ENCODE data around the gene TMX2.

DNA sequence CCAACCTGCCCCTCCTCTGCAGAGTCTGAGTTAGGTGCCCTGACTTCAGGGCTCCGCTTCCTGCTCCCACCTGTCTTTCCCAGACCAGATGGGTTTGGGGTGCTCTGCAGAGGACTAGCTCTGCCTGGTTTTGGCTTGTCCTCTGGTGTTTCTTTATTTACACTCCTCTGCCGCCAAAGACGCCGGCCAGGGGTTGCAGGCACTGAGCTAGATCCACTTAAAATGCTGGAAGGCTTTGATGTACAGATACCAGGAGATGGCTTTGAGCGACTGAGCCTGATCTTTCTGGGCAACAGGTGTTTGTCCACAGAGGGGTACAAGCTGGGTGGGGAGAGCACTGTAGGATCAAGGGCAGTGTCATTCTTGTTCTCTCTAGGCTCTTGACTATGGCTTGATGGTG is 32.8 kb downstream of the TMX2 start:
- TF ChIP-seq, protein P1, sequence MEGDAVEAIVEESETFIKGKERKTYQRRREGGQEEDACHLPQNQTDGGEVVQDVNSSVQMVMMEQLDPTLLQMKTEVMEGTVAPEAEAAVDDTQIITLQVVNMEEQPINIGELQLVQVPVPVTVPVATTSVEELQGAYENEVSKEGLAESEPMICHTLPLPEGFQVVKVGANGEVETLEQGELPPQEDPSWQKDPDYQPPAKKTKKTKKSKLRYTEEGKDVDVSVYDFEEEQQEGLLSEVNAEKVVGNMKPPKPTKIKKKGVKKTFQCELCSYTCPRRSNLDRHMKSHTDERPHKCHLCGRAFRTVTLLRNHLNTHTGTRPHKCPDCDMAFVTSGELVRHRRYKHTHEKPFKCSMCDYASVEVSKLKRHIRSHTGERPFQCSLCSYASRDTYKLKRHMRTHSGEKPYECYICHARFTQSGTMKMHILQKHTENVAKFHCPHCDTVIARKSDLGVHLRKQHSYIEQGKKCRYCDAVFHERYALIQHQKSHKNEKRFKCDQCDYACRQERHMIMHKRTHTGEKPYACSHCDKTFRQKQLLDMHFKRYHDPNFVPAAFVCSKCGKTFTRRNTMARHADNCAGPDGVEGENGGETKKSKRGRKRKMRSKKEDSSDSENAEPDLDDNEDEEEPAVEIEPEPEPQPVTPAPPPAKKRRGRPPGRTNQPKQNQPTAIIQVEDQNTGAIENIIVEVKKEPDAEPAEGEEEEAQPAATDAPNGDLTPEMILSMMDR (IDR thresholded peaks at IDR 0.05), result no peak
- TF ChIP-seq POLR2AphosphoS5 (IDR thresholded peaks at IDR 0.05; ENCODE audit: low read depth, low read length), result no peak
- TF ChIP-seq SIN3A (IDR thresholded peaks at IDR 0.05; ENCODE audit: borderline replicate concordance, insufficient read depth, low read depth, low read length), result no peak
